GM12872 (cell line): ENCODE results near the gene CMA1.

Experiments
- CTCF ChIP-seq: IDR thresholded peaks from 3 replicates; pipeline ENCODE4 v1.5.1; 2011; ENCODE audit warnings: low read depth, mild to moderate bottlenecking, low read length, moderate library complexity; ENCODE audit not compliant: insufficient read depth

CMA1 gene

GRCh38 chr14:24456980-24457379, 51.1 kb downstream of the CMA1 start:
- no peak for TF ChIP-seq CTCF
